GM12878 (cell line): ENCODE data around the gene CCDC27. TPM values are rescaled to one million over a fixed set of nuclear protein-coding genes. Genes with fewer than 3 reads are reported as not detected.

ENCODE experiments used
- ATAC-seq: fragments of 200-7000 bp; cut with Tn5 transposase; 3 replicates; pipeline ENCODE4 v1.9.1; 2020; ENCODE audit warnings: mild to moderate bottlenecking, moderate library complexity
- BruUV-seq: library from RNA; stranded (reverse); fragments of 400-500 nt; replicated peaks from 2 replicates; lab custom pipeline; 2021; lab: Mats Ljungman, UMichigan
- CTCF ChIA-PET: fragments of 300-600 bp; sonication (Branson Sonifier 250); formaldehyde crosslinking; extraction: SDS; loops from one replicate; lab custom pipeline; 2021; ENCODE audit warnings: inconsistent platforms; lab: Yijun Ruan, JAX
- POLR2A ChIA-PET: fragments of 350-600 bp; formaldehyde crosslinking; extraction: SDS; loops from one replicate; lab custom pipeline; 2021; ENCODE audit warnings: inconsistent platforms; lab: Charles Lee
- RAD21 ChIA-PET: fragments of 300-600 bp; sonication (Branson Sonifier 250); formaldehyde crosslinking; loops from one replicate; lab custom pipeline; 2023; ENCODE audit warnings: antibody characterized with exemption; ENCODE audit not compliant: unreplicated experiment; lab: Charles Lee
- SMC1A ChIA-PET: fragments of 300-600 bp; sonication (Branson Sonifier 250); formaldehyde crosslinking; loops from one replicate; lab custom pipeline; 2023; ENCODE audit not compliant: unreplicated experiment, uncharacterized antibody; lab: Charles Lee
- DNase-seq: peaks from one replicate; pipeline ENCODE4 v3.0.0-alpha.2; 2011; ENCODE audit warnings: low read depth, low spot score
- FAIRE-seq: peaks from 3 replicates; lab custom pipeline; 2011; peaks lifted over from hg19 to GRCh38; lab: Jason Lieb, UNC
- H2AFZ ChIP-seq: 2 replicates; pipeline ENCODE4 v1.6.0; 2011; ENCODE audit warnings: low read depth, low read length, control low read depth; ENCODE audit not compliant: control insufficient read depth
- H3K27ac ChIP-seq: 2 replicates; pipeline ENCODE4 v1.5.1; 2011; ENCODE audit warnings: control low read depth; ENCODE audit not compliant: control insufficient read depth, insufficient read depth
- H3K27me3 ChIP-seq, 2 experiments: replicated peaks in 1 of 2; 2 replicates each; pipeline versions ENCODE4 v1.6.0 to v1.6.1; 2011; ENCODE audit warnings: low read length in 1 of 2; ENCODE audit not compliant: control insufficient read depth in 2 of 2, insufficient read depth in 2 of 2
- H3K36me3 ChIP-seq, 2 experiments: 2 replicates each; pipeline ENCODE4 v1.5.1; 2011; ENCODE audit warnings: low read length in 1 of 2; ENCODE audit not compliant: control insufficient read depth in 2 of 2, insufficient read depth in 2 of 2
- H3K4me1 ChIP-seq: 2 replicates; pipeline ENCODE4 v1.6.1; 2011; ENCODE audit warnings: mild to moderate bottlenecking, low read length, moderate library complexity, mixed read lengths; ENCODE audit not compliant: control insufficient read depth, insufficient read depth
- H3K4me2 ChIP-seq: 2 replicates; pipeline ENCODE4 v1.6.0; 2011; ENCODE audit warnings: control low read depth; ENCODE audit not compliant: control insufficient read depth, insufficient read depth
- H3K4me3 ChIP-seq: fragments of 200-600 bp; sonication (generic); 2 replicates; pipeline ENCODE4 v1.5.1; 2016
- H3K79me2 ChIP-seq: 2 replicates; pipeline ENCODE4 v1.6.0; 2011; ENCODE audit warnings: low read length; ENCODE audit not compliant: control insufficient read depth, insufficient read depth
- H3K9ac ChIP-seq: 2 replicates; pipeline ENCODE4 v1.8.0; 2011; ENCODE audit warnings: low read length, control low read depth, mixed read lengths; ENCODE audit not compliant: control insufficient read depth, insufficient read depth
- H3K9me3 ChIP-seq: replicated peaks from 3 replicates; pipeline ENCODE4 v1.5.1; 2011; ENCODE audit warnings: mild to moderate bottlenecking, low read length; ENCODE audit not compliant: control insufficient read depth, insufficient read depth
- H4K20me1 ChIP-seq: 2 replicates; pipeline ENCODE4 v1.6.0; 2011; ENCODE audit not compliant: control insufficient read depth, insufficient read depth
- JUNB ChIP-seq: IDR thresholded peaks from 2 replicates; pipeline ENCODE4 v1.6.1; 2016; ENCODE audit warnings: antibody characterized with exemption, mild to moderate bottlenecking
- JUND ChIP-seq: IDR thresholded peaks from 2 replicates; pipeline ENCODE4 v1.6.1; 2012; ENCODE audit warnings: low read depth, mild to moderate bottlenecking, low read length, improper control_type of control experiment, moderate library complexity
- MXI1 ChIP-seq: fragments of 150-350 bp; IDR thresholded peaks from 2 replicates; pipeline ENCODE4 v1.6.1; 2011; ENCODE audit warnings: low read depth, mild to moderate bottlenecking, inconsistent platforms, low read length, improper control_type of control experiment
- ZBTB40 ChIP-seq: fragments of 450-650 bp; IDR thresholded peaks from 2 replicates; pipeline ENCODE4 v1.6.1; 2016; ENCODE audit warnings: mild to moderate bottlenecking, moderate library complexity, borderline replicate concordance
- ZNF622 ChIP-seq: fragments of 450-650 bp; IDR thresholded peaks from 2 replicates; pipeline ENCODE4 v1.6.1; 2017; ENCODE audit warnings: mild to moderate bottlenecking, inconsistent platforms
- WGBS: methylation state at CpG from one replicate; pipeline ENCODE4 v1.1.6; 2016; ENCODE audit warnings: low lambda C conversion rate; ENCODE audit not compliant: insufficient replicate concordance, insufficient coverage; ENCODE audit errors: missing lambda C conversion rate; 5-methylcytosine and 5-hydroxymethylcytosine counted together
- in situ Hi-C: fragments of 300-500 bp; cut with MboI; formaldehyde crosslinking; loops from 9 replicates; pipeline ENCODE4 v1.14.3; 2018; ENCODE audit warnings: mixed read lengths
- intact Hi-C: fragments of 100-400 bp; cut with micrococcal nuclease; formaldehyde crosslinking; loops from one replicate; pipeline ENCODE4 v1.14.2; 2022; ENCODE audit not compliant: unreplicated experiment
- polyA plus RNA-seq, 11 experiments: library from polyadenylated mRNA; depleted of rRNA in 4 of 11; unstranded in 6 of 11; stranded (reverse) in 5 of 11; fragments of >200 nt; fragmentation: Nextera tagmentation in 4 of 11; fragmentation: Illumina TruSeq in 1 of 11; extraction: Ambion mirVana in 4 of 11; extraction: Trizol in 1 of 11; gene quantifications; 1 replicate in 1 of 11; 2 replicates in 10 of 11; pipeline versions ENCODE4 v1.2.1 to v1.2.3, GENCODE V29; 2011 to 2016; ENCODE audit warnings: inconsistent platforms in 2 of 11, missing spikeins in 2 of 11, low read depth in 1 of 11
- total RNA-seq, 4 experiments: library from RNA; depleted of rRNA in 3 of 4; stranded (reverse); fragments of >200 nt in 3 of 4; fragmentation: Illumina TruSeq in 1 of 4; extraction: Trizol in 1 of 4; gene quantifications; 2 replicates each; pipeline versions ENCODE4 v1.2.1 to v1.2.3, GENCODE V29; 2013 to 2021

CCDC27 gene
- total and polyA plus RNA-seq, 10 of the 15 experiments (the other 5 are each of a cell fraction or from before 2014, with no cell fraction given), result 0.05 TPM; not detected in 9

DNA sequence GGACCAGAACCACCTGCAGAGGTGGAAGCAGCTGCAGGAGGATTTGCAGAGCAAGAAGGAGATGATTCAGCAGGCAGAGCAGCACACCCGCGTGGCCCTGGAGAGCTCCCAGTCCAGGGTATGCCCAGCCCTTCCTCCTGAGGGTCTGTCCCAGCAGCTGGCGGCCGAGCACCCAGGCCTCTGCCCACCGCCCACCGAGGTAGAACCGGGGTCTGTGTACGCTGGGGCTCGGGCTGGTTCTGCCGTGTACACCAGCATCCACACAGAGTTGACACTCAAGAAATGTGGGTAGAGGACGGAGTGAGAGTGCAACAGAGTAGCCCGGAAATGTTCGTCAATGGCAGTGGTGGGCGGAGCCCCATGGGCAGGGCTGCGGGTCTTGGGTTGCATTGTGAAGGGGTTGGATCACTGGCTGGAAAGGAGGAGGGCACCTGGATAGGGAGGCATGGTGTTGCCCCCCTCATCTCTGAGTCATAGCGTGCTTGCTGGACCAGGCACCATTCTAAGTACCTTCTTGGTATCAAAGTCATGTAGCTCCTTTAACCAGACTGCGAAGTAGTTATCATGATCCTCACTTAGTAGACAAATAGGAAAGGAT is 15.2 kb downstream of the CCDC27 start:
- no TSS peak for BruUV-seq
- H3K4me3 ChIP-seq, result no peak overlapping the region

More for the DNA sequence above, 15.2 kb downstream of the CCDC27 start:
- no peaks in the 10 kb centered on the region for H3K9me3 ChIP-seq
- RAD21 ChIA-PET, result no interaction called here
- no peak overlapping the region for H3K9ac ChIP-seq
- in situ Hi-C loops, result no loop called here
- no peak overlapping the region for H3K27ac ChIP-seq
- no peak for TF ChIP-seq ZNF622
- no peak for TF ChIP-seq JUNB
- no peak for TF ChIP-seq MXI1
- no peak for TF ChIP-seq ZBTB40
- TF ChIP-seq JUND, result no peak
- TF ChIP-seq, all 136 proteins: peak for 0
- Histone ChIP-seq H2AFZ (no peak overlapping the region), H3K4me2 (no peak overlapping the region), H3K4me1 (peaks cover 5% of the 10 kb centered on the region; the same call in 1 of the 2 replicates), H4K20me1 (no peaks in the 10 kb centered on the region), H3K36me3 (no peaks in the 10 kb centered on the region), H3K79me2 (no peaks in the 10 kb centered on the region), H3K27me3 (no peaks in the 10 kb centered on the region; a peak in 1 of 4 replicates)
- ChIA-PET SMC1A (interaction anchor here (1.2 kb wide), 1 partner anchor 37 kb away, joined by 3 read pairs; no protein-coding TSS in a partner anchor), POLR2A (interaction anchor here (0.7 kb wide), 1 partner anchor 109 kb away, joined by 3 read pairs; no protein-coding TSS in a partner anchor), CTCF (no interaction called here)
- FAIRE-seq, result no peak
- WGBS, result 44% methylated on average over 17 of the region's 17 CpGs
- ATAC-seq, result no peak
- intact Hi-C loops, result no loop called here
- DNase-seq, result no peak
